GM18508 (cell line): ENCODE results near the gene ZMYND8.
"Not testable (repeated sequence)": the region's sequence is repeated elsewhere in the genome, so short reads cannot be mapped to it uniquely, and the experiment has no call there.

Experiments used
- ATAC-seq: cut with Tn5 transposase; IDR thresholded peaks from one replicate; pipeline ENCODE4 v1.9.1; 2021; ENCODE audit warnings: moderate number of reproducible peaks; ENCODE audit not compliant: insufficient read depth, unreplicated experiment

Gene ZMYND8

DNA sequence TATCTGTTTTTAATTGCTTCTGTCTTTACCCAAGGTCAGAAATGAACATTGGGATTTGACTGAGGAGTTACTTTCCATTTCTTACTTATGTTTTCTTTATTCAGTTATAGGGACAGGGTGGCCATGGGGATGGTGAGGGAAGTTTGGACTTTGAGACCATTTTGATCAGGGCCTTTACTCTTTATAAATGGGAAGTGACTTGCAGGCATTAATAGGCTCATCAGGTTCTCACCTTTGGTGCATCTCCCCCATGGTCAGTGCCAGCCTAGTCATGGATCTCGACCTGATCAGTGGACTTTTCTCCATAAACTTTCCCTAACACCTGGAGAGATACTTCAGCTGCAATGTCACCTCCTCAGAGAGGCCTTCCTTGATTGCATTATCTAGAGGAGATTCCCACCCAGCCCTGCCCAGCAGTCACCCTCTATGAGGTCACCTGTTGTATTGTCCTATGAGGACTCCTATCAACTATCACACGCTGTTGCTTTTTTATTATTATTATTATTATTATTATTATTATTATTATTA is 16.8 kb upstream of the ZMYND8 start:
- no peak for ATAC-seq

DNA sequence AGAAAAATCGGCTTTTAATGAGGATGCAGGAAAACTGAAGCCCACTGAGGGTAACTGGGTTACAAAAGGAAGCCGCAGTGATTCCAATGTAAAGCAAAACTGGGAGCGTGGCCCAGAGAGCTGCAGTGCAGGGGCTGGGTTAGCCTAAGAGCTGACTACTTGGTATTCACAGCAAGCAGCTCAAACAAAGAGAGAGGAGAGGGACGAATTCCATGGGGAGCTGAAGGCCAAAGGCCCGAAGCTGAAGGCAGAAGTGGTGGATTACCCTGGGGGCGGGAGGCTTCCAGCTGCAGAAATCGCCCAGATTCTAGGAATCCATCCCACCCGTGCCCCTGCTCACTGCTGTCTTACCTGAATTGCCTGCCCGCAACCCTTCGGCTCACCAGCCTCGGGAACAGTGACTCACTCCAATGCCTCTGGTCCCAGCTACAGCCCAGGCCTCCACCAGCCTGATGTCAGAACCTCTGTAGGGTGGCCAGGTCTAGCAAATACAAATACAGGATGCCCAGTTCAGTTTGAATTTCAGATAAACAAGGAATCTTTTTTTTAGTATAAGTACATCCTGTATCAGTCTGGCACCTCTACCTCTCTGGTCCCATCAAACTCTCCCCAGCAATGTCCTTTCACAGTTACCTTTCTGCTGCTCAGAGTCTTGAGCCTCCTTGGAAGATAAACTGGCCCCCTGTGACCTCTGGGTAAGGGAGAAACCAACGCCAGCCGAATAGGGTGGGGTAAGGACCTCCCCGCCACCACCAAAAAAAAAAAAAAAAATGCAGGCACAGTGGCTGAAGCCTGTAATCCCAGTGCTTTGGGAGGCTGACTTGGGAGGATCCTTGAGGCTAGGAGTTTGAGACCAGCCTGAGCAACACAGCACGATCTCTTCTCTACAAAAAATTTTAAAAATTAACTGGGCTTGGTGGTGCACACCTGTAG is 14.6 kb upstream of the ZMYND8 start:
- ATAC-seq = no peak

DNA sequence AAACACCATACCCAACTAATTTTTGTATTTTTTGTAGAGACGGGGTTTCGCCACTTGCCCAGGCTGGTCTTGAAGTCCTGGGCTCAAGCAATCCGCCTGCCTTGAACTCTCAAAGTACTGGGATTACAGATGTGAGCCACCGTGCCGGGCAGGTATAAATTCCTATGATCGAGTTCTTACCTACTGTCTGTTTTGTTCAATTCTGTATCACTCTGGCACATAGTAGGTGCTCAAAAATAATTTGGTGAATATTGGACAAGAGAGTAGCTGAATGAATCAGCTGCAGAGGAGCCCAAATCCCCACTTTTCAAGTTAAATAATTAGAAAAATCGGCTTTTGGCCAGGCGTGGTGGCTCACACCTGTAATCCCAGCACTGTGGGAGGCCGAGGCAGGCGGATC is 13.7 kb upstream of the ZMYND8 start:
- no peak for ATAC-seq

DNA sequence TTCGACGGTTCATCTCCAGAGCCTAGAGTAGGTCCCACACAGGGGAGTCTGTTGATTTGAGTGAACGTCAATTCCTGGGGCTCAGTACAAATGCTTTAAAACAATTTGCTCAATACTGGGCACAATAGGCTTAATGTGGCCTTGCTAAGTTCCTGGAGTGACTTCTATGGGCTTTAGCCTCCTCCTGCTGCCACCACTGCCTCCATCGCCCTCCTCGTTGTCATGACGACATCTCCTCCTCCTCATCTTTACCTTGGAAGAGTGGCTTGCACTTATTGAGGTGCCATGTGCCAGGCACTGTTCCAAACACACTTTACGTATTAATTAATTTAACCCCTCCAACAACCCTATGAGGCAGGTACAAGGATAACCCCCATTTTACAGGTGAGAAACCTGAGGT is 11.8 kb upstream of the ZMYND8 start:
- no peak for ATAC-seq

DNA sequence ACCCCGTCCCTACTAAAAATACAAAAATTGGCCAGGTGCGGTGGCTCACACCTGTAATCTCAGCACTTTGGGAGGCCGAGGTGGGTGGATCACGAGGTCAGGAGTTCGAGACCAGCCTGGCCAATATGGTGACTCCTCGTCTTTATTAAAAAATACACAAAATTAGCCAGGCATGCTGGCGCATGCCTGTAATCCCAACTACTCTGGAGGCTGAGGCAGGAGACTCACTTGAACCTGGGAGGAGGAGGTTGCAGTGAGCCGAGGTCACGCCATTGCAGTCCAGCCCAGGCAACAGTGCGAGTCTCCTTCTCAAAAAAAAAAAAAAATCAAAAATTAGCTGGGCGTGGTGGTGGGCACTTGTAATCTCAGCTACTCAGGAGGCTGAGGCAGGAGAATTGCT is 9.8 kb upstream of the ZMYND8 start:
- ATAC-seq = not testable (repeated sequence)

DNA sequence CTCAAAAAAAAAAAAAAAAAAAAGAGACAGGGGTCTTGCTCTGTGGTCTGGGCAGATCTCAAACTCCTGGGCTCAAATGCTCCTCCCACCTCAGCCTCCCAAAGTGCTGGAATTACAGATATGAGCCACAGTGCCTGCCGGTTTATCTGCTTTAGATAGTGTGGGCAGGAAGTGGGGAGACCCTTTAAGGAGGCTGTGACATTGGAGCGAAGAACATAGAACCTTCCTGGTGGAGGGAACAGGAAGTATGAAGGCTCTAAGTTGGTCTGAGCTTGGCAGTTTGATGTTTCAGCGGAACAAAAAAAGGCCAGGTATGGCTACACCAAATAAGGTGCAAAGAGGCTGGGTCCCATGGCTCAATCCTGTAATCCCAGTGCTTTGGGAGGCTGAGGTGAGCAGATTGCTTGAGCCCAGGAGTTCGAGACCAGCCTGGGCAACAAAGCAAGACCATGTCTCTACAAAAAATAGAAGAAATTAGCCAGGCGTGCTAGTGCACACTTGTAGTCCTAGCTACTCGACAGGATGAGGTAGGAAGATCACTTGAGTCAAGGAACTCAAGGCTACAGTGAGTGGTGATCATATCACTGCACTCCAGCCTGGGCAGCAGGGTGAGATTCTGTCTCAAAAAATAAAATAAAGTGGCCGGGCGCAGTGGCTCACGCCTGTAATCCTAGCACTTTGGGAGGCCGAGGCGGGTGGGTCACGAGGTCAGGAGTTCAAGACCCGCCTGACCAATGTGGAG is 8.7 kb upstream of the ZMYND8 start:
- no peak for ATAC-seq

DNA sequence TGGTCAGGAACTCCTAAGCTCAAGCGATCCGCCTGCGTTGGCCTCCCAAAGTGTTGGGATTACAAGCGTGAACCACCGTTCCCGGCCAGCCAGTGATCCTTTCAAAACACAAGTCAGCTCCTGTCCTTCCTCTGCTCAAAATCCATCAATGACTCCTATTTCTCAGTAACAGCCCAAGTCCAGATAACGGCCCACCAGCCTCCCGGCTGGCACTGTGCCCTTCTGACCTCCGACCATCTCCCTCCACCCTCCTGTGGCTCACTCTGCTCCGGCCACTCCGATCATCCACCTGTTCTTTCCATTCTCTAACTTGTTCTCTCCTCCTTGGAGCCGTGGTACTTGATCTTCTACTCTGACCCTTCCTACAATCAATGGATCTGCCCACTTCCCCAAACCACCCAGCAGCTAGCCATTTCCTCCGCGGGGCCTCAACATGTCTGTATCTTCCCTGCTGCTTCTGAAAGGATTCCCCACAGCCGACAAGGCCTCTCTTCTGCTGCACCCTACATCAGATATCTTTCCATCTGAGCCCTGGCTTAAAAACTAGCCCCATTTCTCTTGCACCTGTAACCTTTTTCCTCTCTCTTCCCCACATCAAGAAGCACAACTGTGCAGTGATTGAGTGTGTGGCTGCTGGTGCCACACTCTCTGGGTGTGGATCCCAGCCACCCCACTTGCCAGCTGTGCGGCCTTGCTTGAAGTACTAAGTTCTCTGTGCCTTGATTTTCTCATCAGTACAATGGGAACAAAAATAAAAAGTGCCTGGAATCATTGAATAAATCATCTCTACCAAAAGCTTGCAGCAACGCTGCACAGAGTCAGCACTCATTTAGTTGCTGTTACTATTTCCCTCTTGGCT is 6.1 kb upstream of the ZMYND8 start:
- ATAC-seq = no peak

DNA sequence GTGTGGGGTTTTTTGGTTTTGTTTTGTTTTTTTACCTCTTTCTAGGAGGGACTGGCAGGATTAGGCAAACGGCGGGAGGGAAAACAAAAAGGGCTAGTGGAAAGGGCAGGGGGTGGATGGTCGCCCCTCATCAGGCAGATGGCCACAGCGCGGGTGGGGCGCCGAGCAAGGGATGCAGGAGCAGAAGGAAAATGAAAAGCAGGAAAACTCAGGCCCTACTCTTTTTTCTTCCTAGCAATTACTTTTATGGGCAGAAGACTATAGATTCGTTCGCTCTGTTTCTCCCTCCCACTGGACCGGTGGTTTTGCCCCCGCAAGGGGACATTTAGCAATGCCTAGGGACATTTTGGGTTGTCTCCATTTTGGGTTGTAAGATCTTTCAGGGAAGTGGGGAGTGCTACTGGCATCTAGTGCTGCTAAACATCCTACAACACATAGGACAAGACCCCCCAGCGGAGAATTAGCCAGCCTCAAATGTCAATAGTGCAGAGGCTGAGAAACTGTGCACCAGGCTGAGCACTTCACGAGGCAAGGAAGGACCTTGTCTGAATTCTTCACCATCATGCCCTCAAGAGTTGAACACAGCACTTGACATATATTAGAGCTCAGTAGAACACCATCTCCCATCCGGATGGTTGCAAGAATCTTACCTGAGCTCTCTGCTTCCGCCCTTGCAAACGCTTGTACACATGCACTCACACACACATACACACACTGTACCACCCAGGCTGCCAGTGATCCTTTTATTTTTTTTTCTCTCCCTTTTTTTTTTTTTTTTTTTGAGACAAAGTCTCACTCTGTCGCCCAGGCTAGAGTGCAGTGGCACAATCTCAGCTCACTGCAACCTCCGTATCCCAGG is 4.8 kb upstream of the ZMYND8 start:
- no peak for ATAC-seq

DNA sequence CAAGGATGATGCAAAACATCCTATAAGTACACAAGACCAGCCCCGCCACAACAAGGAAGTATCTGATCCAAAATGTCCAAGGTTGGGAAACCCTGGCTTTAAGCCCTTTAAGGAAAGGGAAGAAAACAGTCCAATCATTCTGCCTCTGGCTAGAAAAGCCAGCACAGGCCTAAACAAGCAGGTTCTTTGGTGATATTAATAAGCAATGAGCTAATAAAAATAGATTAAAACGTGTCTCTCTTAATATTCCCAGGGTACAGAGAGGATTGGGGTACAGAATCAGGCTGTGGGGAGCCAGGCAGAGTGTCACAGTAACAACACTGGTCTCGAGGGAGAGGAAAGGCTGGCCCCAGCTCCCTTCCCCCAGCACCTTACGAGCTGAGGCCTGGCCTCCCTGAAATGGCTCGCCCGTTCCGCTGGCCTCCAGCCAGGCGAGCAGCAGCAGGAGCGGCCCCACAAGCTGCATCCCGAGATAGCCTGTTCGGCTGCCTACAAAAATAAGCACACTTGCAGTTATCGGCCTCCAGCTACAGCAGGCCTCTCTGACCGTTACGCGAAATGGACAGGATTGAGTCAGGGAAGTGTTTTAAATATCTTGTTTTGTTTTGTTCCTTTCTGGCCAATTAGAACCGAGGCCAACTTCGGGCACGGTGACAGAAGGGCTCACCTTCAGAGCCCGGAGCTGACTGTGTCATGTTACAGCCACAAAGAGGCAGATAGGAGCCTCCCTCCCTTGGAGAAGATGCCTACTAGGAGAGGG is 4.0 kb upstream of the ZMYND8 start:
- ATAC-seq = no peak

DNA sequence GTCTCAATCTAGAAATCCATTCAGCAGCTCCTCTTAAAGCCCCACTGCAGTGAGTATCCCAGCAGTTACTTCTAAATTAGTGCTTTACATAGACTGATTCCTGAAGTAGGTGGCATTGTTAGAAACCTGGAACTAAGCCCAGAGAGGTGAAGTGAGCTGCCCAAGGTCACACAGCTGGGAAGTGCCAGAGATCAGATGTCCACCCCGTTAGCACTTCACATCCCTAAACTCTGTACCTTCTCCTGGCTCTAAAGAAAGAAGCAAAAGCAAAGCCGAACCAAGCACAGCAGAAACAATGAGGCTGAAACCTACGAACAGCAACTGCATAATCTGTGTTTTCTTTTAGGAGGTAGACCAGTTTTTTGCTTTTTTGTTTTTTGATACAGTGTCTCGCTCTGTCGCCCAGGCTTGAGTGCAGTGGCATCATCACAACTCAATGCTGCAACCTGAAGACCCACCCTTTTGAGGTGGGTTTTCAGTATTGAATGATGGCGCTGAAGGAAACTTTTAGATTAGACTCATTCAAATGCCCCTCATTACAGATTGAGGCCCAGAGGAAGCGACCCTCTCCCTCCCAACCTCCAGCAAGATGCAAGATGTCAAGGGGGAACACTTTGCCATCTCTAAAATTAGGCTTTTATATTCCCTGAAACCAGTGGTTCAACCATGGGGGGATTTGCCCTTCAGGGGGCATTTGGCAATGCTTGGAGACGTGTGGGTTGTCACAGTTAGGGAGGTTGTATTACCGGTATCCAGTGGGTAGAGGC is 3.2 kb upstream of the ZMYND8 start:
- no peak for ATAC-seq

DNA sequence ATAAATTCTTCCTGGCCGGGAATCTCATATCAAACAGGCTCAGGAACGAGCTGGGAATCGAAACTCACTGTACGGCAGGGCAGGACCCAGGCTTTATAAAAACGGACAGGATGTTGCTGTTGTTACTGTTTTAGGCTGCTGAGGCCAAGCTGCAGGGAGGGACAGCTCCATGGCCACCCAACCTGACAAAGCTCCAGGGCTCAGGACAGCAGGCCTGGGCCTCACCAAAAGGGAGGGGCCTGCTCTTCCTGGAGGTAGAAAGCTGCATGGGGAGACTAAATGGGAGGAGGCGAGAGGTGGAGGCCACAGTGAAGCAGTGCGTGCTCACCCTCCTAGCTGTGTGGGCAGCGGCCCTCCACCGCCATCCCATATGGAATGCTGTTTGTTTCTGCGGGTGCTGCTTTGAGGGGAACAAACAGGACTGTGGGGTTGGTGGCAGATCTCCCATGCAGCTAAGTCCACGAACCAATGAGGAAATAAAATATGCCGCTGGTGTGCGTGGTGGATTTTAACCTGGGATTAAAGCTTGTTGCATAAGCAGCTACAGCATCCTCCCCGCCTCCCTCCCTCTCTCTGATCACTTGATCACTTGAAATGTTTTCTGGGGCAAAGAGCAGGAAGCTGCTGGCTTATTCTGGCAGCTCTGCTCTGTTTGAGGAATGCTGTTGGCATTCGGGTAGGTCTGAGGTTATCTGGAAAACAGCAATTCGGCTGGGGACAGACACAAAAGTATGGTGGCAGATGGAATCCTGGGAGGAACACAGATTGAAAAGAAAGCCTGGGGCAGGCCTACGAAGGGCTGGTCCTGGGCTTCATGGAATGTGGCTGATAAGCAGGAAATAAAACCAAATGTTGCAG is 2.4 kb upstream of the ZMYND8 start:
- ATAC-seq = no peak

DNA sequence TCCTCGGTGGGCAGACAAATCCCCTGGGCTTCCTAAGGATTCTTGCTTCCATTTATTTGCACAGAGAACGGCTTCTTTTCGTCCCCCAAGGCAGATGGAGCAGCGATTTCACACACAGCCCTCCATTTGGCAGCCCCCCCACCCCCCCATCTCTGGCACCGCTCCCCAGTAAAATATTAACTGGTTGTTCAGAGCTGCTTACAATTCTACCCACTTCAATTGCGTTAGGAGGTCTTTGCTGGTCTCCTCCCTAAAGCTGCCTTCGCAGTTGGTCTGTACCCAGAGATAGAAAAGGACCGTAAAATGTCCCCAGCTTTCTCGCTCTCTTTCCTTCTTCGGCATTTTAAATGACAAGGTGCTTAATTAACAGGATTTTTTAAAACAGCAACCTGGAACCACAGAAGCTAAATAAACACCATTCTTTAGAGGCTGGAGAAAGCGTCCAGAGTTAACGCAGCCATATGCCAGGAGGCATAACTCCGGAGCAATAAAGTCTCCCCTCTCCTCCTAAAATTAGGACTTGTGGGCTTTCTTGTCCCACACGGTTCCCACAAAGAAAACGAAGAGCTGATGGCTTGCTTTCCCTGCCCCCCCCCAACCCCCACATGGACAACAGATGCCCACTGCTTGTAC is 1.7 kb upstream of the ZMYND8 start:
- no peak for ATAC-seq

DNA sequence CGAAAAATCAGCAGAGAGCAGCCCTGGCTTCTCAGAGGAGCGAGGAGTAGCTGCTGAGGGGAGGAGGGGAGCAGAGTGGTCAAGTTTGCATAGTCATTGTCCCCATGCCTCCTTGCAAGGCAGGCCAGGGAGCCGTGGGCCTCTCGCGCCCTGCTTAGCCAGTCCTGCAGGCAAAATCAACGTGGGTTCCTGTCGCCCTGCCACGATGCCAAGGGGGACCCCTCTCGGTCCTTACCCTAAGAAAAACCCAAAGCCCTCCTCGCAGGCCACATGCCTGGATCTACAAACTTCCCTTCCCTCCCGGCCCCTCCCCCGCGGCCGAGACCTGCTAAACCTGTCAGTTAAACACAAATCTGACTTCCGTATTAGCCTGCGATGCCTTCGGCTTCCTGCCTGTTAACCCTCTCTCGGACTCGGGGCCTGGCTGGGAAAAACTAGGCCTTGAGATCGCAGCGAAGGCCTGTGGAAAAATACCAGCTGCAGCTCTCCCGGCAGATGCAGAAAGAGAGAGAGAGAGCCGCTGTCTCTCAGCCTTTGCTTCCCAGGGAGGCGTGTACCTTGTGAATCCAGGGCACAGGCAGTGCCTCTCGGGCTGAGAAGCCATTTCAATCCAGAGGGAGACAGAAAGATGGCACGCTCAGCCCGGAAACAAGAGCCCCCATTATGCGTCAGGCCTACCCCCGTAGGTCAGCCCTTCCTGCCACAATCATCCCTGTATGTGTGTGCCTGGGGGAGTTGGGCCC is 968 bp upstream of the ZMYND8 start:
- no peak for ATAC-seq

DNA sequence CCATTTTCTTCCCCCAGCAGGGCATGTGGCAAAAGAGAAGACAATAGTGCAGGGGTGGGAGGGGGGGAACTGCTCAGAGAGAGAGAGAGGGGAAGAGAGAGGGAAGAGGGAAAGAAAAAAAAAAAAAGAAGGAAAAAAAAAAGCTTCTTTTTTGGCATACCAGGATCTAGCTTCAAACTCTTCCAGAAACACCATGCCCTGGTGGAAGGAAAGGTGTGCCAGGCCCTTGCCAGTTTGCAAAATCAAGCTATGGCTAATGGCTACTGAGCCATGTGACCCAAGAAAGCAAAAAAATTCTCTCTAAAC is 326 bp downstream of the ZMYND8 start:
- no peak for ATAC-seq

DNA sequence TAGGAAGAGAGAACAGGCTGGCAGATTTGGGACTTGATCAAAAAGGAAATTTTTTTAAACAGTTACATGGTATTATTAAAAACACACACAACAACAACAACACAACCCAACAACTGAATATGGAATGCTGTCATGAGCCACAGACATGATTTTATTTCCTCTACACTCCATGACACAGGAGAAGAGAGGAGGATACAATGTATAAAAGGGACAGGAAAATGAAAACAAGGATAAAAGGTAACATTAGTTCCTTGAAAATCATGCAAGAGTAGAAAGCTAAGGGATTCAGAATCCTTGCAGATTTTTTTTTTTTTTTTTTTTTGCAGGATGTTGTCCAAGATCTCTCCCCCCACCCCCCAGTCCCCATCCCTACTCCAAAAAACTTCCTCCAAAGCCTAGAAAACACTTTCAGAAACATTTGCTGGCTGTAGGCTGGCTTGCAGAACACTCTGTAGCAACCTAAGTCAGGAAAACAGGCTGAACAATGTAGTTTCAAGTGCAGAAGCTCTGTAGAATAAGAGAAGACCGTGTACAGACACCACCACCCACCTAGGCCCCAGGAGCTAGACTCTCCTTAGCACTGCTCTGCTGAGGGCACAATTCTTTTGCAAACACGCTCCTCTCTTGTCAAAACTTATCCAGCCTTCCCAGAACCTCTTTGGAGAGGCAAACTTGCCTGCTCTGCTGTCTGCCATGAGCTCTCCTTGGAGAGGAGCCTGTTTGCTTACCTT is 845 bp downstream of the ZMYND8 start:
- no peak for ATAC-seq
